GM19238 (cell line): ENCODE data around the gene CC2D1A.
"Not testable (repeated sequence)": the region's sequence is repeated elsewhere in the genome, so short reads cannot be mapped to it uniquely, and the experiment has no call there.

Experiments used
- DNase-seq: peaks from one replicate; pipeline ENCODE4 v3.0.0; 2011; ENCODE audit warnings: low spot score; ENCODE audit not compliant: insufficient read length

CC2D1A gene

GRCh38 chr19:13960863-13961784 is 55.1 kb downstream of the CC2D1A start:
- no peak for DNase-seq

GRCh38 chr19:13961826-13962698 is 56.1 kb downstream of the CC2D1A start:
- no peak for DNase-seq

- DNase-seq, result no peak
Observed at GRCh38 chr19:13962699-13963602, 57.0 kb downstream of the CC2D1A start.

GRCh38 chr19:13963603-13964105 is 57.7 kb downstream of the CC2D1A start:
- DNase-seq, result no peak

- DNase-seq, result no peak
Observed at GRCh38 chr19:13964776-13965175, 58.8 kb downstream of the CC2D1A start.

- DNase-seq, result no peak
Observed at GRCh38 chr19:13965377-13965896, 59.4 kb downstream of the CC2D1A start.

- DNase-seq, result no peak
Observed at GRCh38 chr19:13965926-13966683, 60.1 kb downstream of the CC2D1A start.

GRCh38 chr19:13966684-13967128 is 60.7 kb downstream of the CC2D1A start:
- DNase-seq, result no peak

GRCh38 chr19:13967206-13967605 is 61.2 kb downstream of the CC2D1A start:
- DNase-seq, result not testable (repeated sequence)

GRCh38 chr19:13968383-13968935 is 62.5 kb downstream of the CC2D1A start:
- no peak for DNase-seq

- DNase-seq, result no peak
Observed at GRCh38 chr19:13968999-13969398, 63.0 kb downstream of the CC2D1A start.

GRCh38 chr19:13969897-13970296 is 63.9 kb downstream of the CC2D1A start:
- DNase-seq, result no peak

- not testable (repeated sequence) for DNase-seq
Observed at GRCh38 chr19:13971868-13972267, 65.9 kb downstream of the CC2D1A start.

GRCh38 chr19:13972368-13973155 is 66.6 kb downstream of the CC2D1A start:
- DNase-seq, result no peak

GRCh38 chr19:13973479-13973878 is 67.5 kb downstream of the CC2D1A start:
- DNase-seq, result not testable (repeated sequence)

GRCh38 chr19:13974073-13974472 is 68.1 kb downstream of the CC2D1A start:
- DNase-seq, result no peak

- no peak for DNase-seq
Observed at GRCh38 chr19:13975870-13976269, 69.9 kb downstream of the CC2D1A start.

GRCh38 chr19:13976446-13976845 is 70.4 kb downstream of the CC2D1A start:
- no peak for DNase-seq

- no peak for DNase-seq
Observed at GRCh38 chr19:13977803-13978202, 71.8 kb downstream of the CC2D1A start.
